Natural killer cell (primary cell): ENCODE data around the gene CRTC1. TPM values are rescaled to one million over a fixed set of nuclear protein-coding genes. Genes with fewer than 3 reads are reported as not detected.

Experiments used
- ATAC-seq, 3 donors: fragments of 150-1000 bp in 2 of 3; fragments of 200-7000 bp in 1 of 3; cut with Tn5 transposase; 1 replicate in 1 of 3; 2 replicates in 2 of 3; pipeline ENCODE4 v1.10.0; 2021; ENCODE audit warnings: mild to moderate bottlenecking in 2 of 3, moderate library complexity in 2 of 3
- DNase-seq, 2 donors: peaks; one replicate each; pipeline versions ENCODE4 v3.0.0 to v3.0.0-alpha.2; 2013 to 2021; ENCODE audit warnings: mixed read lengths in 1 of 2
- H3K27ac ChIP-seq: one replicate; pipeline ENCODE4 v1.5.1; 2013; ENCODE audit warnings: mild to moderate bottlenecking, low read length
- H3K27me3 ChIP-seq: one replicate; pipeline ENCODE4 v1.6.1; 2013; ENCODE audit warnings: low read length; ENCODE audit not compliant: control insufficient read depth, insufficient read depth
- H3K36me3 ChIP-seq: one replicate; pipeline ENCODE4 v1.6.1; 2013; ENCODE audit warnings: low read length; ENCODE audit not compliant: control insufficient read depth, insufficient read depth
- H3K4me1 ChIP-seq: one replicate; pipeline ENCODE4 v1.6.1; 2013; ENCODE audit warnings: low read length; ENCODE audit not compliant: control insufficient read depth, insufficient read depth
- H3K4me3 ChIP-seq: one replicate; pipeline ENCODE4 v1.5.1; 2013; ENCODE audit warnings: low read length
- H3K9me3 ChIP-seq: one replicate; pipeline ENCODE4 v1.6.1; 2013; ENCODE audit warnings: low read length; ENCODE audit not compliant: control insufficient read depth, insufficient read depth
- H3K27ac Mint-ChIP-seq, 2 donors: one replicate each; pipeline ENCODE4 v1.8.0; 2022; ENCODE audit warnings: mild to moderate bottlenecking in 2 of 2, mixed read lengths in 2 of 2, moderate library complexity in 1 of 2
- H3K27me3 Mint-ChIP-seq, 2 donors: one replicate each; pipeline ENCODE4 v1.8.0; 2022; ENCODE audit warnings: low read depth in 2 of 2, mixed read lengths in 2 of 2
- H3K36me3 Mint-ChIP-seq: one replicate; pipeline ENCODE4 v1.8.0; 2022; ENCODE audit warnings: mixed read lengths
- H3K4me1 Mint-ChIP-seq, 2 donors: one replicate each; pipeline ENCODE4 v1.8.0; 2022; ENCODE audit warnings: mixed read lengths in 2 of 2
- H3K4me3 Mint-ChIP-seq: one replicate; pipeline ENCODE4 v1.8.0; 2022; ENCODE audit warnings: mild to moderate bottlenecking, moderate library complexity, mixed read lengths
- H3K9me3 Mint-ChIP-seq, 2 donors: one replicate each; pipeline ENCODE4 v1.8.0; 2022; ENCODE audit warnings: mixed read lengths in 2 of 2
- CTCF ChIP-seq: fragments of 200-600 bp; IDR thresholded peaks from one replicate; pipeline ENCODE4 v1.8.0; 2022; ENCODE audit warnings: antibody characterized with exemption
- WGBS: methylation state at CpG from one replicate; pipeline ENCODE4 v1.1.7; 2013; ENCODE audit warnings: missing lambda C conversion rate; ENCODE audit not compliant: insufficient coverage; 5-methylcytosine and 5-hydroxymethylcytosine counted together
- intact Hi-C: fragments of 100-400 bp; cut with micrococcal nuclease; formaldehyde crosslinking; loops from one replicate; pipeline ENCODE4 v1.14.2; 2022
- total RNA-seq, 4 donors: library from RNA; stranded (reverse); fragments of 120-200 nt in 1 of 4; gene quantifications; one replicate each; pipeline versions ENCODE4 v1.2.3 to v1.2.4, GENCODE V29; 2013 to 2022

Gene CRTC1
- total RNA-seq, 3 donors from 2014 or later (not counting 1 experiment from before 2014, with no cell fraction given) = 14.1 to 17.0 (median 14.3) TPM

GRCh38 chr19:18831524-18832305, 148.2 kb downstream of the CRTC1 start, which contains the start of gene UPF1:
UPF1 (plus strand) TSS chr19:18831959; CDS start chr19:18832210, 251 bp downstream.
- Mint-ChIP-seq H3K9me3 (peaks cover 0 to 6% of the 10 kb centered on the region in 2 donors), H3K4me3 (peak within 1 kb of the TSS; percentile 93), H3K27ac (peak within 1 kb of the TSS; percentile 89 to 91), H3K27me3 (peaks cover 3 to 9% of the 10 kb centered on the region in 2 donors), H3K36me3 (no peaks in the 10 kb centered on the region), H3K4me1 (peaks cover 39% of the 10 kb centered on the region in 2 donors)
- Histone ChIP-seq H3K36me3 (peaks cover 4% of the 10 kb centered on the region), H3K27ac (peak within 1 kb of the TSS; percentile 66), H3K4me1 (peaks cover 37% of the 10 kb centered on the region), H3K27me3 (no peaks in the 10 kb centered on the region), H3K4me3 (peak within 1 kb of the TSS; percentile 64), H3K9me3 (peaks cover 8% of the 10 kb centered on the region)
- ATAC-seq = peak; percentile 81 to 91 (median 88)
- intact Hi-C loops = loop anchor here (2.0 to 5.0 kb wide), 2 partner anchors 149 to 309 kb away; partner anchors contain the start of genes CRTC1 and ELL
- WGBS = under 1% methylated on average over 96 of the region's 96 CpGs
- peak; percentile 96 to 98 for DNase-seq
- TF ChIP-seq CTCF = no peak

Other genes with a start within 250 kb of the CRTC1 start
- gene ISYNA1, start 245.5 kb upstream of the CRTC1 start, total RNA-seq = 10 to 100 TPM; 39.7 to 53.6 (median 40.1) TPM
- gene ELL, start 161.6 kb upstream of the CRTC1 start, total RNA-seq = 10 to 100 TPM; 61.1 to 64.3 (median 63.8) TPM
- gene FKBP8, start 140.1 kb upstream of the CRTC1 start, total RNA-seq = 100 to 1,000 TPM; 149 to 179 (median 162) TPM
- 10 to 100 TPM; 83.2 to 88.8 (median 86.9) TPM for gene KXD1, start 125.8 kb upstream of the CRTC1 start, total RNA-seq
- 1,000 to 10,000 TPM; 1,016 to 1,271 (median 1,271) TPM for gene UBA52, start 111.8 kb upstream of the CRTC1 start, total RNA-seq
- 10 to 100 TPM; 80.6 to 86.9 (median 85.3) TPM for gene REX1BD, start 94.9 kb upstream of the CRTC1 start, total RNA-seq
- gene CRLF1, start 76.9 kb upstream of the CRTC1 start, total RNA-seq = not detected
- gene TMEM59L, start 70.8 kb upstream of the CRTC1 start, total RNA-seq = not detected
- gene KLHL26, start 46.7 kb upstream of the CRTC1 start, total RNA-seq = 10 to 100 TPM in 1 of 3 donors, 1 to 10 TPM in 2; 8.0 to 11.5 (median 9.6) TPM
- not detected for gene COMP, start 107.6 kb downstream of the CRTC1 start, total RNA-seq
- gene UPF1, start 148.3 kb downstream of the CRTC1 start, total RNA-seq = 100 to 1,000 TPM; 123 to 140 (median 138) TPM
- gene CERS1, start 212.5 kb downstream of the CRTC1 start, total RNA-seq = not detected
- gene COPE, start 235.7 kb downstream of the CRTC1 start, total RNA-seq = 100 to 1,000 TPM; 204 to 228 (median 218) TPM
- gene DDX49, start 236.0 kb downstream of the CRTC1 start, total RNA-seq = 10 to 100 TPM; 59.3 to 66.9 (median 62.9) TPM